K562 (cell line): ENCODE measurements around the gene TRMT2B. TPM values are rescaled to one million over a fixed set of nuclear protein-coding genes. Genes with fewer than 3 reads are reported as not detected.

Source experiments
- ATAC-seq: fragments of 200-7000 bp; cut with Tn5 transposase; 3 replicates; pipeline ENCODE4 v1.9.1; 2020; ENCODE audit warnings: moderate library complexity
- BruUV-seq: library from RNA; stranded (reverse); fragments of 400-500 nt; replicated peaks from 2 replicates; lab custom pipeline; 2021; lab: Mats Ljungman, UMichigan
- CTCF ChIA-PET: fragments of 300-600 bp; formaldehyde crosslinking; extraction: SDS; loops from one replicate; lab custom pipeline; 2021; ENCODE audit warnings: low intra/inter-chr PET ratio; lab: Yijun Ruan, JAX
- POLR2A ChIA-PET: fragments of 300-600, 350-650 bp; sonication (Branson Sonifier 250); formaldehyde crosslinking; extraction: SDS; loops from one replicate; lab custom pipeline; 2021; ENCODE audit warnings: antibody characterized with exemption, inconsistent platforms; lab: Yijun Ruan, JAX
- DNase-seq, 4 experiments: peaks; one replicate each; pipeline versions ENCODE4 v3.0.0 to v3.0.0-alpha.2; 2011 to 2018; ENCODE audit warnings: low spot score in 3 of 4, mixed read lengths in 3 of 4; ENCODE audit errors: extremely low read depth in 1 of 4
- FAIRE-seq: peaks from 2 replicates; lab custom pipeline; 2011; peaks lifted over from hg19 to GRCh38; lab: Jason Lieb, UNC
- H2AFZ ChIP-seq: 2 replicates; pipeline ENCODE4 v1.6.0; 2011; ENCODE audit warnings: low read depth, low read length, control low read depth, inconsistent platforms
- H3K27ac ChIP-seq: fragments of 200-600 bp; 3 replicates; pipeline ENCODE4 v1.8.0; 2011; ENCODE audit warnings: low read depth, mild to moderate bottlenecking, control low read depth, inconsistent platforms, low read length, moderate library complexity, mixed read lengths; ENCODE audit errors: extremely low read depth
- H3K27me3 ChIP-seq, 2 experiments: fragments of 300-600 bp in 1 of 2; 2 replicates in 1 of 2; 3 replicates in 1 of 2; pipeline versions ENCODE4 v1.6.0 to v1.8.0; 2011; ENCODE audit warnings: inconsistent platforms in 2 of 2, low read length in 2 of 2, mild to moderate bottlenecking in 1 of 2, mixed read lengths in 1 of 2, moderate library complexity in 1 of 2; ENCODE audit not compliant: control insufficient read depth in 2 of 2, insufficient read depth in 2 of 2
- H3K36me3 ChIP-seq: fragments of 300-600 bp; 3 replicates; pipeline ENCODE4 v1.8.0; 2011; ENCODE audit warnings: mild to moderate bottlenecking, low read length, inconsistent platforms; ENCODE audit not compliant: control insufficient read depth, insufficient read depth
- H3K4me1 ChIP-seq, 2 experiments: fragments of 200-600 bp in 1 of 2; replicated peaks in 1 of 2; 2 replicates in 1 of 2; 3 replicates in 1 of 2; pipeline versions ENCODE4 v1.5.1 to v1.8.0; 2011; ENCODE audit warnings: inconsistent platforms in 2 of 2, low read length in 2 of 2, mild to moderate bottlenecking in 1 of 2, mixed read lengths in 1 of 2, moderate library complexity in 1 of 2; ENCODE audit not compliant: control insufficient read depth in 2 of 2, insufficient read depth in 2 of 2
- H3K4me2 ChIP-seq: 2 replicates; pipeline ENCODE4 v1.6.1; 2011; ENCODE audit warnings: low read length, control low read depth, inconsistent platforms, mixed read lengths; ENCODE audit not compliant: insufficient read depth
- H3K4me3 ChIP-seq: fragments of 200-600 bp; sonication (generic), shearing (Covaris generic); 2 replicates; pipeline ENCODE4 v1.5.1; 2016; ENCODE audit warnings: control low read depth, inconsistent platforms
- H3K79me2 ChIP-seq: fragments of 200-600 bp; 3 replicates; pipeline ENCODE4 v1.8.0; 2011; ENCODE audit warnings: low read length, inconsistent platforms; ENCODE audit not compliant: control insufficient read depth, insufficient read depth
- H3K9ac ChIP-seq, 2 experiments: 2 replicates each; pipeline versions ENCODE4 v1.6.0 to v1.6.1; 2011; ENCODE audit warnings: low read depth in 2 of 2, low read length in 2 of 2, control low read depth in 1 of 2, inconsistent platforms in 1 of 2, mild to moderate bottlenecking in 1 of 2, mixed read lengths in 1 of 2; ENCODE audit not compliant: insufficient read depth in 1 of 2
- H3K9me1 ChIP-seq: one replicate; pipeline ENCODE4 v1.6.0; 2011; ENCODE audit warnings: inconsistent platforms, mild to moderate bottlenecking, low read length, moderate library complexity; ENCODE audit not compliant: control insufficient read depth, insufficient read depth
- H3K9me3 ChIP-seq: replicated peaks from 2 replicates; pipeline ENCODE4 v1.5.1; 2011; ENCODE audit warnings: low read depth, low read length, inconsistent platforms; ENCODE audit not compliant: control insufficient read depth, insufficient read depth
- H4K20me1 ChIP-seq: replicated peaks from 2 replicates; pipeline ENCODE4 v1.6.1; 2011; ENCODE audit warnings: low read length, inconsistent platforms, mixed read lengths; ENCODE audit not compliant: control insufficient read depth, insufficient read depth
- BCL6 ChIP-seq: fragments of 250-450 bp; sonication (Bioruptor Pico); IDR thresholded peaks from 2 replicates; pipeline ENCODE4 v1.4.0; 2020
- CREB5 ChIP-seq: fragments of 250-450 bp; sonication (Bioruptor Pico); IDR thresholded peaks from 2 replicates; pipeline ENCODE4 v1.5.0; 2020; ENCODE audit warnings: mild to moderate bottlenecking
- ETV6 ChIP-seq, 3 experiments: fragments of 150-350 bp in 1 of 3; sonication (generic) in 1 of 3; formaldehyde crosslinking in 1 of 3; IDR thresholded peaks; 2 replicates each; pipeline versions ENCODE4 v1.6.1 to v1.8.0; 2014 to 2022; ENCODE audit warnings: borderline replicate concordance in 2 of 3, low read depth in 2 of 3, antibody characterized with exemption in 1 of 3, low read length in 1 of 3, mild to moderate bottlenecking in 1 of 3, missing genetic modification reagents in 1 of 3
- HDAC3 ChIP-seq: fragments of 450-650 bp; IDR thresholded peaks from 2 replicates; pipeline ENCODE4 v1.6.1; 2018; ENCODE audit warnings: borderline replicate concordance, mild to moderate bottlenecking, moderate library complexity; ENCODE audit not compliant: partially characterized antibody
- KDM2B ChIP-seq: fragments of 250-450 bp; sonication (Bioruptor Pico); IDR thresholded peaks from 2 replicates; pipeline ENCODE4 v1.8.0; 2021; ENCODE audit warnings: mild to moderate bottlenecking, moderate library complexity
- MTA2 ChIP-seq: fragments of 450-650 bp; IDR thresholded peaks from 2 replicates; pipeline ENCODE4 v1.6.1; 2016; ENCODE audit warnings: low read depth
- NFE2L1 ChIP-seq: fragments of 450-650 bp; IDR thresholded peaks from 2 replicates; pipeline ENCODE4 v1.6.1; 2016; ENCODE audit warnings: missing genetic modification characterization, low read depth, mild to moderate bottlenecking, missing compliant biosample characterization, moderate library complexity, borderline replicate concordance
- NR2C2 ChIP-seq, 2 experiments: fragments of 200-800 bp in 1 of 2; sonication (Bioruptor generic) in 1 of 2; sonication (generic) in 1 of 2; formaldehyde crosslinking in 1 of 2; IDR thresholded peaks; 2 replicates each; pipeline versions ENCODE4 v1.6.1 to v1.8.0; 2016 to 2022; ENCODE audit warnings: mild to moderate bottlenecking in 1 of 2, missing compliant biosample characterization in 1 of 2, missing genetic modification characterization in 1 of 2, missing genetic modification reagents in 1 of 2
- PHB2 ChIP-seq: fragments of 450-650 bp; IDR thresholded peaks from 2 replicates; pipeline ENCODE4 v1.6.1; 2017; ENCODE audit warnings: low read depth
- PURB ChIP-seq: sonication (generic); formaldehyde crosslinking; IDR thresholded peaks from 2 replicates; pipeline ENCODE4 v1.9.0; 2021; ENCODE audit warnings: low read depth, mild to moderate bottlenecking, missing genetic modification reagents
- TAF7 ChIP-seq: fragments of 450-650 bp; IDR thresholded peaks from 2 replicates; pipeline ENCODE4 v1.6.1; 2016; ENCODE audit warnings: missing genetic modification characterization, missing compliant biosample characterization
- TBP ChIP-seq: optimal IDR thresholded peaks from 2 replicates; pipeline ENCODE3; 2011; ENCODE audit warnings: low read depth, low read length, improper control_type of control experiment
- TSC22D4 ChIP-seq: fragments of 450-650 bp; IDR thresholded peaks from 2 replicates; pipeline ENCODE4 v1.6.1; 2016; ENCODE audit warnings: missing genetic modification characterization, missing biosample characterization, control low read depth
- YY1 ChIP-seq, 3 experiments: IDR thresholded peaks; 2 replicates each; pipeline ENCODE4 v1.6.1; 2011; ENCODE audit warnings: low read length in 2 of 3, mild to moderate bottlenecking in 2 of 3, moderate library complexity in 2 of 3, borderline replicate concordance in 1 of 3, control low read depth in 1 of 3, low read depth in 1 of 3; ENCODE audit not compliant: insufficient read depth in 3 of 3, insufficient replicate concordance in 2 of 3, control insufficient read depth in 1 of 3, insufficient read length in 1 of 3; ENCODE audit errors: extremely low read depth in 1 of 3
- ZNF174 ChIP-seq: fragments of 250-450 bp; sonication (Bioruptor Pico); IDR thresholded peaks from 2 replicates; pipeline ENCODE4 v1.4.0; 2020; ENCODE audit warnings: mild to moderate bottlenecking
- WGBS: fragments of 100-300 bp; shearing (Covaris generic); methylation state at CpG from one replicate; pipeline ENCODE4 v1.1.6; 2016; ENCODE audit warnings: low coverage, mixed read lengths; ENCODE audit not compliant: insufficient coverage; ENCODE audit errors: missing lambda C conversion rate; 5-methylcytosine and 5-hydroxymethylcytosine counted together
- in situ Hi-C: fragments of 300-500 bp; cut with MboI; formaldehyde crosslinking; loops from 4 replicates; pipeline ENCODE4 v1.15.0; 2018; ENCODE audit warnings: inconsistent platforms, mixed read lengths
- intact Hi-C: fragments of 100-400 bp; cut with micrococcal nuclease; formaldehyde crosslinking; loops from 2 replicates; pipeline ENCODE4 v1.14.2; 2022
- polyA plus RNA-seq, 8 experiments: library from polyadenylated mRNA; depleted of rRNA in 4 of 8; stranded (reverse) in 5 of 8; unstranded in 3 of 8; fragments of >200 nt; fragmentation: Nextera tagmentation in 2 of 8; fragmentation: Illumina TruSeq in 1 of 8; extraction: Ambion mirVana in 2 of 8; extraction: Trizol in 1 of 8; gene quantifications; 2 replicates each; pipeline versions ENCODE4 v1.2.1 to v1.2.3, GENCODE V29; 2011 to 2014; ENCODE audit warnings: inconsistent platforms in 1 of 8, missing spikeins in 1 of 8
- total RNA-seq, 7 experiments: library from RNA; depleted of rRNA in 6 of 7; stranded (reverse); fragments of >200 nt in 6 of 7; fragmentation: Illumina TruSeq in 2 of 7; extraction: Trizol in 2 of 7; gene quantifications; 2 replicates each; pipeline versions ENCODE4 v1.2.1 to v1.2.3, GENCODE V29; 2011 to 2021; ENCODE audit warnings: low replicate concordance in 1 of 7
- TF ChIP-seq, protein P1 (sequence below): fragments of 450-650 bp; formaldehyde crosslinking; conservative IDR thresholded peaks from 2 replicates; pipeline ENCODE4 v1.4.0; 2022; ENCODE audit warnings: mild to moderate bottlenecking, missing genetic modification characterization

TRMT2B gene
- total and polyA plus RNA-seq, 9 of the 15 experiments (the other 6 are each of a cell fraction or from before 2014, with no cell fraction given), result 3.9 to 23.4 (median 18.1) TPM

DNA sequence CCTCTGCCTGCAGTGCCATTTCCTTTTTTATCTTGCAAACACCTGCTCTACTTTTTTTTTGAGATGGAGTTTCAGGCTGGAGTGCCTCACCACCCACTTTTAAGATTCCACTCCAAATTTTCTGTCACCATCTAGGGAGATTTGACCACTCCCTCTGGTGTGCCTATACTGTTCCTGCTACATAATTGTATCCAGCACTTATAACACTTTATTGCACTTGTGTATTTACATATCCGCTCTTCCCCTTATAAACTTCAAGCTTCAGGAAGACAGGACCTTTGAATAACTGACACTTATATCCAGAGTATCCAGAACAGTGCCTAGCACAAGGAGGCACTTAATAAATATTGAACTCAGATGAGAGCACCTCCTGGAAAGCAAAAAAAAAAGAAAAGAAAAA is 39.9 kb upstream of the TRMT2B start:
- intact Hi-C loops, result no loop called here
- no peaks in the 10 kb centered on the region for H3K9me3 ChIP-seq
- no peak for DNase-seq
- CTCF ChIA-PET, result no interaction called here
- no peak overlapping the region for H3K27ac ChIP-seq
- no peaks in the 10 kb centered on the region for H3K36me3 ChIP-seq
- no peaks in the 10 kb centered on the region for H3K79me2 ChIP-seq
- no peaks in the 10 kb centered on the region for H3K9me1 ChIP-seq
- FAIRE-seq, result no peak
- H3K4me2 ChIP-seq, result no peak overlapping the region
- ATAC-seq, result no peak
- H3K4me3 ChIP-seq, result no peak overlapping the region
- 45% methylated on average over 1 of the region's 1 CpG for WGBS
- no peaks in the 10 kb centered on the region; a peak in 1 of 5 replicates for H3K4me1 ChIP-seq
- H3K9ac ChIP-seq, result no peak overlapping the region
- H3K27me3 ChIP-seq, result no peaks in the 10 kb centered on the region
- BruUV-seq, result no TSS peak
- no peaks in the 10 kb centered on the region; the same call in 1 of the 2 replicates for H4K20me1 ChIP-seq
- no peak overlapping the region for H2AFZ ChIP-seq
- in situ Hi-C loops, result no loop called here
- POLR2A ChIA-PET, result no interaction called here
- no peak for TF ChIP-seq CREB5 (CRISPR knock-in tag)
- no peak for TF ChIP-seq ETV6 (IDR thresholded peaks at IDR 0.05; ENCODE audit: borderline replicate concordance in 1 of 2, low read depth in 2 of 2, low read length in 1 of 2)
- TF ChIP-seq ETV6 (CRISPR knock-in tag; IDR thresholded peaks at IDR 0.05; ENCODE audit: borderline replicate concordance), result no peak
- TF ChIP-seq NFE2L1 (tag), result no peak
- no peak for TF ChIP-seq YY1 (IDR thresholded peaks at IDR 0.05; ENCODE audit: borderline replicate concordance in 1 of 3, control insufficient read depth in 1 of 3, extremely low read depth in 1 of 3, insufficient read depth in 3 of 3, insufficient read length in 1 of 3, insufficient replicate concordance in 2 of 3, low read depth in 1 of 3, low read length in 2 of 3)
- TF ChIP-seq, protein P1, sequence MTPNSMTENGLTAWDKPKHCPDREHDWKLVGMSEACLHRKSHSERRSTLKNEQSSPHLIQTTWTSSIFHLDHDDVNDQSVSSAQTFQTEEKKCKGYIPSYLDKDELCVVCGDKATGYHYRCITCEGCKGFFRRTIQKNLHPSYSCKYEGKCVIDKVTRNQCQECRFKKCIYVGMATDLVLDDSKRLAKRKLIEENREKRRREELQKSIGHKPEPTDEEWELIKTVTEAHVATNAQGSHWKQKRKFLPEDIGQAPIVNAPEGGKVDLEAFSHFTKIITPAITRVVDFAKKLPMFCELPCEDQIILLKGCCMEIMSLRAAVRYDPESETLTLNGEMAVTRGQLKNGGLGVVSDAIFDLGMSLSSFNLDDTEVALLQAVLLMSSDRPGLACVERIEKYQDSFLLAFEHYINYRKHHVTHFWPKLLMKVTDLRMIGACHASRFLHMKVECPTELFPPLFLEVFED (CRISPR knock-in tag), result no peak
- TF ChIP-seq HDAC3, result no peak
- no peak for TF ChIP-seq NR2C2 (CRISPR knock-in tag; IDR thresholded peaks at IDR 0.05)
- no peak for TF ChIP-seq NR2C2 (tag; IDR thresholded peaks at IDR 0.05)
- no peak for TF ChIP-seq PURB
- no peak for TF ChIP-seq TAF7 (tag)
- TF ChIP-seq KDM2B, result no peak
- TF ChIP-seq TBP, result no peak
- no peak for TF ChIP-seq PHB2
- no peak for TF ChIP-seq BCL6
- TF ChIP-seq TSC22D4 (tag), result no peak
- TF ChIP-seq MTA2, result no peak
- no peak for TF ChIP-seq ZNF174 (CRISPR knock-in tag)
